GM12891 (cell line): Measurements from ENCODE around the gene C2CD3.

ENCODE experiments used
- DNase-seq: peaks from one replicate; pipeline ENCODE4 v3.0.0; 2011; ENCODE audit warnings: low spot score; ENCODE audit not compliant: insufficient read length
- FAIRE-seq: peaks from 2 replicates; lab custom pipeline; 2011; peaks lifted over from hg19 to GRCh38; lab: Jason Lieb, UNC
- PAX5 ChIP-seq: IDR thresholded peaks from 2 replicates; pipeline ENCODE4 v1.6.1; 2011; ENCODE audit warnings: low read length, moderate library complexity, mild to moderate bottlenecking; ENCODE audit not compliant: insufficient read depth, severe bottlenecking
- POLR2A ChIP-seq: IDR thresholded peaks from 2 replicates; pipeline ENCODE4 v1.6.1; 2011; ENCODE audit warnings: low read depth, low read length, control low read depth
- POLR2AphosphoS5 ChIP-seq: IDR thresholded peaks from 2 replicates; pipeline ENCODE4 v1.6.1; 2011; ENCODE audit warnings: low read depth, low read length, control low read depth
- POU2F2 ChIP-seq: IDR thresholded peaks from 2 replicates; pipeline ENCODE4 v1.6.1; 2011; ENCODE audit warnings: low read depth, mild to moderate bottlenecking, control low read depth, low read length, moderate library complexity
- SPI1 ChIP-seq: IDR thresholded peaks from 2 replicates; pipeline ENCODE4 v1.6.1; 2011; ENCODE audit warnings: low read depth, low read length, control low read depth
- TAF1 ChIP-seq: IDR thresholded peaks from 2 replicates; pipeline ENCODE4 v1.6.1; 2011; ENCODE audit warnings: low read depth, low read length, control low read depth

Gene C2CD3

DNA sequence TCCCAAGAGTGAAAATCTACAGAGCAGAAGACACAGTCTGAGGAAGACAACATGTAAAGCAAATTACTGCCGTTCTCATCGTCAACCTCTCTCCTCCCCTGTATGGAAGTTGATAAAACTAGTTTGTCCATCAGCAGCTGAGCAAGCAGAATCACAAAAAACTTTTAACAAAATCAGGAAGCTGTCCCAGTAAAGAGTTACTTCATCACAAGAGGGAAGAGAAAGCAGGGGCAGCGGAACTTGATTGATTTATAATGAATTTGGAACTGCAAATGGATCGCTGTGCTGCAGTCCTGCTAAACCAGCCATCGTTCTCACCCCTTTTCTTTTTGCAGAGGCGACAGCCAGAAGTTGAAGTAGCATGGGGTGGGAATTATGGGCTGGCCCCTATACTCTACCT, 148.3 kb downstream of the C2CD3 start:
- TF ChIP-seq TAF1 (no peak), PAX5 (no peak), POLR2AphosphoS5 (no peak), POLR2A (no peak), POU2F2 (no peak), SPI1 (no peak)
- FAIRE-seq: no peak

GRCh38 chr11:74021998-74022397, 148.8 kb downstream of the C2CD3 start:
- FAIRE-seq (no peak), DNase-seq (no peak)
- no peak for TF ChIP-seq SPI1

More for the DNA sequence above, 148.3 kb downstream of the C2CD3 start:
- no peak for DNase-seq

DNA sequence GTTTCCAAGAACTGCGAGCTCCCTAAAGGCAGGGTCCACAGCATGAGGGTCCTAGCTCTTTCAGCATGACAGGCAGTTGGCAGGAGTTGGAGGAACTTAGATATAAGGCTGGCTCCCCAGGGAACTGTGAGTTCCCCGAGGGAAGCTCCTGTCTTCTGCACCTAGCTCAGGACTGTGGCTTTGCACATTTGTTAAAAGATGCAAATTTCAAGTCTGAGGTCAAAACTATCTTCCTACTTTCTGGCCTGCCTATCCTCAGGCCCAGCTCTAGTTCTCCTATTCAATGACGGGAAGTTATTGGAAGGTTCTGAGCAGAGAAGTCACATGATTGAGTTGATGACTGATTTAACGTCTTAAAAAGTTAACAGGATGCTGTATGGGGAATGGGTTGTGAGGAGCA, 150.3 kb downstream of the C2CD3 start:
- DNase-seq (no peak), FAIRE-seq (peak; percentile 23)
- TF ChIP-seq PAX5 (no peak), SPI1 (0 out of 2 replicates have a peak, but pooled peaks have one; percentile 20)

- FAIRE-seq: no peak
- DNase-seq: no peak
- TF ChIP-seq POU2F2 (no peak), SPI1 (no peak), POLR2AphosphoS5 (no peak), PAX5 (no peak), TAF1 (no peak), POLR2A (no peak)
Observed at GRCh38 chr11:74019860-74020259, 150.9 kb downstream of the C2CD3 start.

- DNase-seq (no peak), FAIRE-seq (no peak)
- no peak for TF ChIP-seq POLR2AphosphoS5
- no peak for TF ChIP-seq TAF1
- no peak for TF ChIP-seq PAX5
- no peak for TF ChIP-seq SPI1
- TF ChIP-seq POU2F2: no peak
- TF ChIP-seq POLR2A: no peak
Observed at GRCh38 chr11:74019104-74019738, 151.6 kb downstream of the C2CD3 start.

GRCh38 chr11:74018331-74019005, 152.3 kb downstream of the C2CD3 start:
- no peak for DNase-seq
- no peak for TF ChIP-seq POLR2A
- TF ChIP-seq POU2F2: no peak
- FAIRE-seq: no peak

GRCh38 chr11:74017631-74018030, 153.2 kb downstream of the C2CD3 start:
- TF ChIP-seq TAF1 (no peak), PAX5 (no peak), SPI1 (no peak), POLR2AphosphoS5 (no peak), POU2F2 (no peak), POLR2A (no peak)
- no peak for FAIRE-seq
- DNase-seq: no peak

- FAIRE-seq (no peak), DNase-seq (no peak)
- TF ChIP-seq PAX5 (no peak), TAF1 (no peak), SPI1 (no peak), POU2F2 (no peak), POLR2A (no peak), POLR2AphosphoS5 (no peak)
Observed at GRCh38 chr11:74015919-74016684, 154.7 kb downstream of the C2CD3 start.

DNA sequence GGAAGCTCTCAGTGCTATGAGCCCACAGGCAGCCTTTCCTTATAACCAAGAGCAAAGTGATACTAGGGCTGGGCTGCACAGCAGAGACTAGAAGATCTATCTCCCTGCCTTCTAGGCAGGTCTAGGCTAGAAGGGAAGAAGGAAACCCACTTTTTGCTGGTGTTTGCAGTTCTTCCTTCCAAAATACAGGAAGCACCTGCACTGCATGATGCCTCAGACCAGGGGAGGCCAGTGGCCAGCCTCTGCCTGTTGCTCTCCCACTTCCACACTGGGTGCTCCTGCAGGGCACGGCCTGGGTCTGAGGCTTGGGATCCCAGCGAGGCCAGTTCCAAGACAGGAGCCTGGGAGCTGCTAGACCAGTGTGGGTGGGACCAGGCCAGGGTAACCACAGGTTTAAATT, 155.9 kb downstream of the C2CD3 start:
- DNase-seq (no peak), FAIRE-seq (no peak)
- TF ChIP-seq TAF1 (no peak), PAX5 (no peak), POU2F2 (no peak), POLR2A (no peak), POLR2AphosphoS5 (no peak), SPI1 (no peak)

DNA sequence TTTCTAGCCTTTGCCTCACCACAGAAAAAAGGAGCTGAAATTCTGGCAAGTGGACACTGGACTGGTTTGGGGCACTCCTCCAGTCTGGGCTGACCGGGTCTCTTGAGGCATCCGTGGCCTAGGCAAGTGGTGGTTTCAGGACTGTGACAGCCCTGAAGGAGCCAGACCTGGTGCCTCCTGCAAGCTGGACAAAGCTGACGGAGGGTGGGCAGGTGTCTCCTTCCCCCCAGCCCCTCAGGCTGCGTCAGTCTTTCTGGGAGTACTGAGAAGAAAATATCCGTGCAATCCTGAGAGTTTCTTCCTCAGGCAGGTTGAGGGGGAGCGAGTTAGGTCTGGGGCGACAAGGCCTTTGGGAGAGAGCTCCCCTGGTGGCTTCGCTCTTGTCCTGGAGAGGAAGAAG, 157.7 kb downstream of the C2CD3 start:
- DNase-seq: no peak
- TF ChIP-seq POLR2A (no peak), SPI1 (no peak), POLR2AphosphoS5 (no peak), PAX5 (no peak), TAF1 (no peak), POU2F2 (no peak)
- no peak for FAIRE-seq
